OCI-LY1 (cell line): Measurements from ENCODE around the gene FARP1.

Experiments used
- H2AFZ ChIP-seq: fragments of 200-600 bp; sonication (generic), shearing (Covaris generic); 2 replicates; pipeline ENCODE4 v1.6.0; 2014; ENCODE audit warnings: antibody characterized with exemption, mild to moderate bottlenecking, low read length
- H3F3A ChIP-seq: fragments of 200-600 bp; sonication (generic), shearing (Covaris generic); 2 replicates; pipeline ENCODE4 v1.6.0; 2014; ENCODE audit warnings: mild to moderate bottlenecking, antibody characterized with exemption, low read length, moderate library complexity; ENCODE audit not compliant: insufficient read depth
- H3K27ac ChIP-seq: fragments of 200-600 bp; sonication (generic); 2 replicates; pipeline ENCODE4 v1.5.1; 2014; ENCODE audit warnings: low read length, mixed run types, mild to moderate bottlenecking, low read depth; ENCODE audit not compliant: poor library complexity, severe bottlenecking
- H3K27me3 ChIP-seq: fragments of 200-600 bp; sonication (generic); 2 replicates; pipeline ENCODE4 v1.6.0; 2014; ENCODE audit warnings: antibody characterized with exemption, mild to moderate bottlenecking, low read length, moderate library complexity; ENCODE audit not compliant: insufficient read depth
- H3K36me3 ChIP-seq: fragments of 200-600 bp; sonication (generic); 2 replicates; pipeline ENCODE4 v1.6.1; 2014; ENCODE audit warnings: mild to moderate bottlenecking, antibody characterized with exemption, low read length, moderate library complexity, mixed read lengths; ENCODE audit not compliant: insufficient read depth
- H3K4me1 ChIP-seq: fragments of 200-600 bp; sonication (generic); 2 replicates; pipeline ENCODE4 v1.5.1; 2014; ENCODE audit warnings: mild to moderate bottlenecking, low read length, moderate library complexity; ENCODE audit not compliant: insufficient read depth, severe bottlenecking
- H3K4me2 ChIP-seq: fragments of 200-600 bp; sonication (generic), shearing (Covaris generic); 2 replicates; pipeline ENCODE4 v1.6.1; 2014; ENCODE audit warnings: low read length
- H3K4me3 ChIP-seq: fragments of 200-600 bp; sonication (generic); 2 replicates; pipeline ENCODE4 v1.5.1; 2014; ENCODE audit warnings: low read length, low read depth, mild to moderate bottlenecking, mixed read lengths; ENCODE audit not compliant: poor library complexity, severe bottlenecking
- H3K79me2 ChIP-seq: fragments of 200-600 bp; shearing (Covaris generic); 2 replicates; pipeline ENCODE4 v1.6.1; 2016; ENCODE audit warnings: mixed run types, low read length, mixed read lengths; ENCODE audit not compliant: insufficient read depth
- H3K9ac ChIP-seq: fragments of 200-600 bp; sonication (generic), shearing (Covaris generic); 2 replicates; pipeline ENCODE4 v1.6.1; 2014; ENCODE audit warnings: mild to moderate bottlenecking, low read length, mixed read lengths
- H3K9me2 ChIP-seq: fragments of 200-600 bp; sonication (generic), shearing (Covaris generic); 2 replicates; pipeline ENCODE4 v1.6.1; 2014; ENCODE audit warnings: low read depth, mild to moderate bottlenecking, low read length, mixed read lengths
- H3K9me3 ChIP-seq: fragments of 200-600 bp; shearing (Covaris generic); 2 replicates; pipeline ENCODE4 v1.6.1; 2014; ENCODE audit warnings: low read length, mixed read lengths
- H4K20me1 ChIP-seq: fragments of 200-600 bp; sonication (generic), shearing (Covaris generic); 2 replicates; pipeline ENCODE4 v1.6.0; 2016; ENCODE audit warnings: mild to moderate bottlenecking, low read length; ENCODE audit not compliant: insufficient read depth
- CTCF ChIP-seq: fragments of 200-600 bp; sonication (generic), shearing (Covaris generic); IDR thresholded peaks from 2 replicates; pipeline ENCODE4 v1.5.1; 2017; ENCODE audit warnings: mild to moderate bottlenecking, antibody characterized with exemption, low read length, moderate library complexity, mixed read lengths
- EZH2 ChIP-seq: fragments of 200-600 bp; sonication (generic), shearing (Covaris generic); IDR thresholded peaks from 2 replicates; pipeline ENCODE4 v1.8.0; 2017; ENCODE audit warnings: borderline replicate concordance, mixed run types, mild to moderate bottlenecking, antibody characterized with exemption, low read length, moderate library complexity, mixed read lengths

FARP1 gene

GRCh38 chr13:98222816-98223215, 79.9 kb downstream of the FARP1 start:
- TF ChIP-seq EZH2 (no peak), CTCF (no peak)
- H3K9ac ChIP-seq, result no peak overlapping the region

GRCh38 chr13:98223741-98224140, 80.8 kb downstream of the FARP1 start:
- Histone ChIP-seq H3K4me1 (no peaks in the 10 kb centered on the region), H3K4me2 (no peak overlapping the region), H3K9me3 (no peaks in the 10 kb centered on the region), H3K27ac (no peak overlapping the region), H2AFZ (no peak overlapping the region), H4K20me1 (no peaks in the 10 kb centered on the region), H3K79me2 (no peaks in the 10 kb centered on the region), H3K9me2 (no peaks in the 10 kb centered on the region), H3F3A (no peaks in the 10 kb centered on the region), H3K27me3 (peaks cover 7% of the 10 kb centered on the region; the same call in 1 of the 2 replicates), H3K9ac (no peak overlapping the region), H3K4me3 (no peak overlapping the region), H3K36me3 (no peaks in the 10 kb centered on the region)
- TF ChIP-seq EZH2, result no peak
- TF ChIP-seq CTCF, result no peak

More at GRCh38 chr13:98222816-98223215, 79.9 kb downstream of the FARP1 start:
- Histone ChIP-seq H3K4me3 (no peak overlapping the region), H4K20me1 (no peaks in the 10 kb centered on the region), H3K79me2 (no peaks in the 10 kb centered on the region), H2AFZ (no peak overlapping the region), H3K9me3 (no peaks in the 10 kb centered on the region), H3K27ac (no peak overlapping the region), H3K4me1 (no peaks in the 10 kb centered on the region), H3K27me3 (peaks cover 7% of the 10 kb centered on the region; the same call in 1 of the 2 replicates), H3K9me2 (no peaks in the 10 kb centered on the region), H3F3A (no peaks in the 10 kb centered on the region), H3K4me2 (no peak overlapping the region), H3K36me3 (no peaks in the 10 kb centered on the region)

- H3K9ac ChIP-seq, result no peak overlapping the region
- no peak overlapping the region for H3K4me3 ChIP-seq
- H3K4me1 ChIP-seq, result no peaks in the 10 kb centered on the region
- TF ChIP-seq EZH2, result no peak
- no peak for TF ChIP-seq CTCF
- H3K27me3 ChIP-seq, result peaks cover 7% of the 10 kb centered on the region; the same call in 1 of the 2 replicates
- H3K9me2 ChIP-seq, result no peaks in the 10 kb centered on the region
- H3K27ac ChIP-seq, result no peak overlapping the region
- H4K20me1 ChIP-seq, result no peaks in the 10 kb centered on the region
- H3K79me2 ChIP-seq, result no peaks in the 10 kb centered on the region
- no peak overlapping the region for H3K4me2 ChIP-seq
- H3K36me3 ChIP-seq, result no peaks in the 10 kb centered on the region
- H2AFZ ChIP-seq, result no peak overlapping the region
- H3F3A ChIP-seq, result no peaks in the 10 kb centered on the region
- H3K9me3 ChIP-seq, result no peaks in the 10 kb centered on the region
These were observed 81.7 kb downstream of the FARP1 start for GRCh38 chr13:98224557-98224956.
